Activated naive CD8-positive, alpha-beta T cell treated with anti-CD3 and anti-CD28 coated beads, Interleukin-2, amount 50 U/mL, for 24 hours (primary cell): Measurements from ENCODE around the gene RNASEH2B.

Experiments used
- ATAC-seq: fragments of 150-1000 bp; cut with Tn5 transposase; one replicate; pipeline ENCODE4 v1.10.0; 2021
- DNase-seq: peaks from one replicate; pipeline ENCODE4 v3.0.0; 2021
- H3K27ac Mint-ChIP-seq: one replicate; pipeline ENCODE4 v1.8.0; 2021; ENCODE audit warnings: mild to moderate bottlenecking, mixed read lengths
- H3K27me3 Mint-ChIP-seq: one replicate; pipeline ENCODE4 v1.8.0; 2021; ENCODE audit warnings: mixed read lengths
- H3K36me3 Mint-ChIP-seq: one replicate; pipeline ENCODE4 v1.8.0; 2021; ENCODE audit warnings: low read depth, mixed read lengths
- H3K4me1 Mint-ChIP-seq: one replicate; pipeline ENCODE4 v1.8.0; 2021; ENCODE audit warnings: mixed read lengths
- H3K4me3 Mint-ChIP-seq: one replicate; pipeline ENCODE4 v1.8.0; 2021; ENCODE audit warnings: mild to moderate bottlenecking, moderate library complexity, mixed read lengths
- H3K9me3 Mint-ChIP-seq: one replicate; pipeline ENCODE4 v1.8.0; 2021; ENCODE audit warnings: mixed read lengths

The RNASEH2B gene, protein sequence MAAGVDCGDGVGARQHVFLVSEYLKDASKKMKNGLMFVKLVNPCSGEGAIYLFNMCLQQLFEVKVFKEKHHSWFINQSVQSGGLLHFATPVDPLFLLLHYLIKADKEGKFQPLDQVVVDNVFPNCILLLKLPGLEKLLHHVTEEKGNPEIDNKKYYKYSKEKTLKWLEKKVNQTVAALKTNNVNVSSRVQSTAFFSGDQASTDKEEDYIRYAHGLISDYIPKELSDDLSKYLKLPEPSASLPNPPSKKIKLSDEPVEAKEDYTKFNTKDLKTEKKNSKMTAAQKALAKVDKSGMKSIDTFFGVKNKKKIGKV

DNA sequence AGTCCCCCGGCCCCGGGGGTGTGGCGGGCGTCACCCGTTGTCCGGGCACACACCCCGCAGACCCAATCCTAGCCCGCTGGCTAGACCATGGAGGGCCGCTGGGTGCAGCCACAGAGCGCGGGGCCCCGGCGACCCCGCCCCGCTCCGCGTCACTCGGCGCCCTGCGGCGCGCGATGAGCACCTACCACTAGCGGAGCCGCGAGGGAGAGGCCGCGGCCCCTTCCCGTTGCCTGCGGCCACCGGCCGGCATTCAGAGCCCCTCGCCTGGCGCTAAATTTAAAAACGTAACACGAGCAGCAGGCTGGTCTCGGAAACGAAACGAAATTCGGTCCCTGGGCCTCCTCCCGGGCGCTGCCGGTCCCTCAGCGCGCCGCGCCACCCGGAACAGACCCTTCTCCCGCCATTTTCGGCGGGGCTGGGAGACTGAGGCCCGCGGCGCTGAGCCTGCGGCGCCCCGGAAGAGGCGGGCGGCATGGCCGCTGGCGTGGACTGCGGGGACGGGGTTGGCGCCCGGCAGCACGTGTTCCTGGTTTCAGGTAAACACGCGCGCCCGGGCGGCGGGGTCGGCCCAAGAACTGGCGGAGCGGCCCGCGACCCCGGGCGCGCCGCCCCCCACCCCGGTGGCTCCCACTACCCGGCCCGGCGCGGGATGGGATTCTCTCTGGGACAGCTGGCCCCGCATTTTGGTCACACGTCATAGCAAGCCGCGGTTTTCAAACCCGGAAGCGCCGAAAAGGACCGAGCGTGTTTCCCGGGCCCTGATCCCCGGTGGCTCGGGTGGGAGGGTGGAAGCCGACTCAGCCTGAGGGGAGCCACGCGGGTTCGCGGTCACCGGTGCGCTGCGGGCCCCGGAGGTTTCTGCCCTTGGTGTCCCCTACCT lies at the start of gene RNASEH2B:
Gene RNASEH2B, plus strand, starts transcription at position 187 of the 880 bp plus-strand sequence. Its CDS starts 286 bp downstream, at position 473.
- no peaks in the 10 kb centered on the region for H3K9me3 Mint-ChIP-seq
- peaks cover 43% of the 10 kb centered on the region for H3K4me1 Mint-ChIP-seq

DNA sequence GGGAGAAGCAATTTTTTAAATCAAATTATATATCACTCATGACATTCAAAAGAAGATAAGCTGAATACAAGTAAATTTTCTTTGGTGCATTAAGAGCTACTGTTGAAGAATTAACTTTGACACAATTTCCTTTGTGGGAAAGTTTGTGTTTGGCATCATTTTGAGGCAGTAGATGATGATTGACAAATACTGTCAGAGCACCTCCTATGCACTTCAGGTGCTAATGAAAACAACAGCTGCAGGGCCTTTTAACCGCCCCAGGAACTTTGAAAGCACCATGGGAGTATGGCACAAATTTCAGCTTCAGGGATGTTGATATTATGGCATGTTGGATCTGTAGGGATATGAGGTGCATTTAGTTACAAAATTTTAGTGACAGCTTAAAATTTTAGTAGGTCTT lies 45.1 kb upstream of the RNASEH2B start:
- no peaks in the 10 kb centered on the region for H3K36me3 Mint-ChIP-seq
- no peaks in the 10 kb centered on the region for H3K4me1 Mint-ChIP-seq
- no peak for DNase-seq
- H3K27ac Mint-ChIP-seq: no peak overlapping the region
- ATAC-seq: no peak
- H3K9me3 Mint-ChIP-seq: no peaks in the 10 kb centered on the region
- no peaks in the 10 kb centered on the region for H3K27me3 Mint-ChIP-seq
- no peak overlapping the region for H3K4me3 Mint-ChIP-seq

More for the DNA sequence above, at the start of gene RNASEH2B:
- Mint-ChIP-seq H3K36me3 (peaks cover 2% of the 10 kb centered on the region), H3K27ac (peak within 1 kb of the TSS; percentile 88), H3K4me3 (peak within 1 kb of the TSS; percentile 87), H3K27me3 (no peaks in the 10 kb centered on the region)
- peak; percentile 84 for ATAC-seq
- DNase-seq: peak; percentile 78

DNA sequence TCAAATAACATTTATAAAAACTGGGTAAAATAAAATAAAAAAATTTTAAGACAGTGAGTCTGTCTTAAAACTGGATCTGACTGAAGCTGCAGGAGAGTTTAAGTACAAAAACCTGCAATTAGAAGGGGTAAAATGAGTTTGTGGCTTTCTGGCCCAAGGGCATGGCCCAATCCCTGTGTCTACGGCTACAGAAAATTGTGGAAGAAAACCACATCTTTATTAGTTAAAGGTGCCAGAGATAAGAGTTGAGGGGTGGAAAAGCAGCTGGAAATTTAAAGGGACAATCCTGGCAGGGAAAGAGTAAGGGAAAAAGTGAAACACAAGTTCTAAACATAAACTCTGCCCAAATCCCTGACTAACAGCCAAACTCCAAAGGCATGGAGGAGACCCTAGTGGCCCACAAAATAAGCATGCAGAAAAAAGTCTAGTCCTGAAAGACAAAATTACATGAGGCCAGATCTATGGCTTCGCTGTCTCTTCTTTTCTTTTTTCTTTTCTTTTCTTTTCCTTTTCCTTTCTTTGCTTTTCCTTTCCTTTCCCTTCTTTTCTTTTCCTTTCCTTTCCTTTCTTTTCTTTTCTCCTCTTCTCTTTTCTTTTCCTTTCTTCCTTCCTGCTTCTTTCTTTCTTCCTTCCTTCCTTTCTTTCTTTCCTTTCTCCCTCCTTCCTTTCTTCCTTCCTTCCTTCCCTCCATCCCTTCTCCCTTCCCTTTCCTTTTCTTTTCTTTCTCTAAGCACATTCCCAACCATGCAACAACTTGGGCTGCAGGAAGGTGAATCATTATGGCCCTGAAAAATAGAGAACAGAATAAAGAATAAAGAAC lies 42.6 kb upstream of the RNASEH2B start:
- no peak overlapping the region for H3K4me3 Mint-ChIP-seq
- H3K27ac Mint-ChIP-seq: no peak overlapping the region
- no peaks in the 10 kb centered on the region for H3K36me3 Mint-ChIP-seq
- ATAC-seq (no peak), DNase-seq (no peak)
- H3K27me3 Mint-ChIP-seq: no peaks in the 10 kb centered on the region
- no peaks in the 10 kb centered on the region for H3K9me3 Mint-ChIP-seq
- no peaks in the 10 kb centered on the region for H3K4me1 Mint-ChIP-seq

DNA sequence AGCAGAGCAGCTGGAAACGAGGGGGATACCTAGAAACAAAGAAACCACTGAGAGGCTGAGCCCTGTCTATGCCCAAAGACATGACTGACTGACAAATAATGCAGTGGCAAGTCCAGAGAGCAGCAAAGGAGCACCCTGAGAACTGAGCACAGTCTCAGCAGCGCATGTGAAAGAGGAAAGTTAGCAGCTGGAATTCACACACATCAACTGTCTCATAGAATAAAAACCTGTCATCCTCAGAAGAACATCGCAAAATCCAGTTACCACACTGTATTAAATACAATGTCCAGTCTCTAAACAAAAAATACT lies 42.0 kb upstream of the RNASEH2B start:
- Mint-ChIP-seq H3K4me1 (no peaks in the 10 kb centered on the region), H3K36me3 (no peaks in the 10 kb centered on the region), H3K9me3 (no peaks in the 10 kb centered on the region), H3K4me3 (no peak overlapping the region), H3K27me3 (no peaks in the 10 kb centered on the region), H3K27ac (no peak overlapping the region)
- ATAC-seq (no peak), DNase-seq (no peak)

DNA sequence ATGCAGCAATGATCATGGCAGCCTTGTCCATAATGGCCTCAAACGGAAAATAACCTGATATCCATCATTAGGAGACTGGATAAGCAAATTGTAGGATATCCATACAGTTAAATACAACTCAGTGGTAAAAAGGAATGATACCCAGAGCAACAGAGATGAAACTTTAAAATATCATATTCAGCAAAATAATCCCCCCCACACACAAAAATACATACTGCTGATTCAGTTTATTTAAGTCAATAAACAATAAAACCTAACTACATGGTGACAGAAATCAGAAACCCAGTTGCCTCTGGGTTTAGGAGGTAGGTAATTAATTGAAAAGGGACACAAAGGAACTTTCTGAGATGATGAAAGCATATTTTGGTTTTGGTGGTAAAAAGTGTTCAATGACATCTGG lies 38.2 kb upstream of the RNASEH2B start:
- no peak overlapping the region for H3K27ac Mint-ChIP-seq
- H3K9me3 Mint-ChIP-seq: no peaks in the 10 kb centered on the region
- H3K27me3 Mint-ChIP-seq: no peaks in the 10 kb centered on the region
- no peaks in the 10 kb centered on the region for H3K4me1 Mint-ChIP-seq
- H3K36me3 Mint-ChIP-seq: no peaks in the 10 kb centered on the region
- no peak overlapping the region for H3K4me3 Mint-ChIP-seq
- no peak for ATAC-seq
- no peak for DNase-seq

DNA sequence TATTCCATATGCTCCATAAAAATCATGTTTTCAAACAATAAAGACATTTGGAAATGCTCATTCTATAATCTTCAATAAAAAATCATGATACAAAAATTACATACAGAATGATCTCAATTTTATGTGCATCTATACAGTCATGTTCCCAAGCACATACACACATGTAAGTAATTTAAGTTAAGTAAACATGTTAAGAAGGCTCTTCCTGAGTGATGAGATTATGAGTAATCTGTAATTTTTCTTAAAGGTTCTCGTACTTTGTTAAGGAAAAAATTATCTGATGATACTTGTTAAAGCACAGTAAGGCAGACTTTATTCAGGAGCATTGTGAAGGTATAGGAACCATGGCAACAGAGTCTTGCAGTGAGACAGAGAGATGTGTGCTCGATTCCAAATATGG lies 36.1 kb upstream of the RNASEH2B start:
- ATAC-seq: no peak
- DNase-seq: no peak
- no peak overlapping the region for H3K4me3 Mint-ChIP-seq
- no peaks in the 10 kb centered on the region for H3K4me1 Mint-ChIP-seq
- H3K36me3 Mint-ChIP-seq: no peaks in the 10 kb centered on the region
- no peaks in the 10 kb centered on the region for H3K9me3 Mint-ChIP-seq
- H3K27ac Mint-ChIP-seq: no peak overlapping the region
- H3K27me3 Mint-ChIP-seq: no peaks in the 10 kb centered on the region

DNA sequence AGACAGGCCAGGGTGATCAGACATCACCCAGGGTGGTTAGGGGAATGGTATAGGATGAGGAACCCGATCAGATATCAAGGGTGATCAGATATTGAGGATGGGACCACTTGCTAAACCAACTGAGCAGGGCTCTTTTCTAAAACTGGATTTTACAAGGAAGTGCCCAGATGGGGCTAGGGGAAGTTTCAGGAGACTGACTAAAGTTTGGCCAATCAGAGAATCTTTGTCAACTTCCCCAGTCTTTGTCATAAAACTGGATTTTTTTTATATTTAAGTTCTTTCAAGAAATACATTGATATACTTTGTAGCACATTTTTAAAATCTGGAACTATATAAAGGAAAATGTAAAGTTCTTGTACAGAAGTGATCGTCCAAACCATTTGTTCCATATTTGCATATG lies 35.6 kb upstream of the RNASEH2B start:
- ATAC-seq (no peak), DNase-seq (no peak)
- H3K4me3 Mint-ChIP-seq: no peak overlapping the region
- H3K27ac Mint-ChIP-seq: no peak overlapping the region
- no peaks in the 10 kb centered on the region for H3K27me3 Mint-ChIP-seq
- no peaks in the 10 kb centered on the region for H3K36me3 Mint-ChIP-seq
- H3K9me3 Mint-ChIP-seq: no peaks in the 10 kb centered on the region
- H3K4me1 Mint-ChIP-seq: no peaks in the 10 kb centered on the region

DNA sequence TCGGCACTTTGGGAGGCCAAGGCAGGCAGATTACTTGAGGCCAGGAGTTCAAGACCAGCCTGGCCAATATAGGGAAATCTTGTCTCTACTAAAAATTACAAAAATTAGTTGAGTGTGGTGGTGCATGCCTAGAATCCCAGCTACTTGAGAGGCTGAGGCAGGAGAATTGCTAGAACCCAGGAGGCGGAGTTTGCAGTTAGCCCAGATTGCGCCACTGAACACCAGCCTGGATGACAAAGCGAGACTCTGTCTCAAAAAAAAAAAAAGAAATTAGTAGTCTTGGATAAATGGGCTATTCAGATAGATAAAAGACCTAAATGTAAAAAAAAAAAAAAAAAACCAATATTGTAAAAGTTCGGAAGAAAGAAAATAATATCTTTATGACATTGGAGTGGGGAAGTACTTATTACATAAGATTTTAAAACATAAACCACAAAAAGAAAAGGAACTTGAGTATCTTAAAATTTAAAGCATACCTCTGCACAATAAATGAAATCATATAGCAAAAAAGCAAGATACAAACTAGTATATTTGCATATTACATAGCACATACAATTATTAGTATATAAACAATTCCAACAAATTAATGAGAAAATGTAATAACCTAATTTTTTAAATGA lies 26.7 kb upstream of the RNASEH2B start:
- H3K4me1 Mint-ChIP-seq: peaks cover 3% of the 10 kb centered on the region

DNA sequence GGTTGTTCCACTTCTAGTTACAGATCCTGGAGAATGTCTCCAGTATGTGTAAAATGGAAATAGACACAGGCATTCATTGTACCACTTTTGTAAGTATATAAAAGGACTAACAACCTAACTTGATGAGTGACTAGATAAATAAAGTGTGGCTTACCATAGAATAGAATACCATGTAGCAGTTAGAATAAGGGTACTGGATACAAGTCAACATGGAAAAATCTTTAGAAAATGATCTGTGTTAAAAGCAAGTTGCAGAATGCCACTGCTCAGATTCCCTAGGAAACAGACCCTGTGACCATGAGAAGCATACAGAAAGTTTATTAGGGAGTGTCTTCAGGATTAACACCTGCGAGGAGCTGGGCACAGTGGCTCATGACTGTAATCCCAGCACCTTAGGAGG lies 25.9 kb upstream of the RNASEH2B start:
- Mint-ChIP-seq H3K27ac (no peak overlapping the region), H3K27me3 (no peaks in the 10 kb centered on the region), H3K4me1 (peaks cover 3% of the 10 kb centered on the region), H3K9me3 (no peaks in the 10 kb centered on the region), H3K4me3 (no peak overlapping the region), H3K36me3 (no peaks in the 10 kb centered on the region)
- ATAC-seq (no peak), DNase-seq (no peak)

More for the DNA sequence above, 26.7 kb upstream of the RNASEH2B start:
- no peaks in the 10 kb centered on the region for H3K27me3 Mint-ChIP-seq
- no peaks in the 10 kb centered on the region for H3K36me3 Mint-ChIP-seq
- no peak overlapping the region for H3K27ac Mint-ChIP-seq
- ATAC-seq: no peak
- no peak for DNase-seq
- no peak overlapping the region for H3K4me3 Mint-ChIP-seq
- no peaks in the 10 kb centered on the region for H3K9me3 Mint-ChIP-seq

DNA sequence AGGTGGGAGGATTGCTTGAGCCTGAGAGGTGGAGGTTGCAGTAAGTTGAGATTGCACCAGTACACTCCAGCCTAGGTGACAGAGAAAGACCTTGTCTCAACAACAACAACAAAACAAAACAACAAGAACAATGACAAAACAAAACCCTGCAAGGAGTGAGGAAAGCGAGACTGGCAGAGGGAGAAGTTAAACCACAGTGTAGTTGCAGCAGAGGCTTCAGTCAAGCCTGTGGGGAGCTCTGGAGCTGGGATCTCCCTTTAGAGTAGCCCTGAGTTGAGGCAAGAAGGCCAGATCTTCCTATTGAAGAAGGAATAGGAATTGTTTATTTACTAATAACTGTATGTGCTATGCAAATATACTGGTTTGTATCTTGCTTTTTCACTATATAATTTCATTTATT lies 25.3 kb upstream of the RNASEH2B start:
- no peaks in the 10 kb centered on the region for H3K9me3 Mint-ChIP-seq
- no peak for DNase-seq
- no peak for ATAC-seq
- H3K27me3 Mint-ChIP-seq: no peaks in the 10 kb centered on the region
- H3K4me3 Mint-ChIP-seq: no peak overlapping the region
- H3K4me1 Mint-ChIP-seq: peaks cover 3% of the 10 kb centered on the region
- H3K36me3 Mint-ChIP-seq: no peaks in the 10 kb centered on the region
- H3K27ac Mint-ChIP-seq: no peak overlapping the region

DNA sequence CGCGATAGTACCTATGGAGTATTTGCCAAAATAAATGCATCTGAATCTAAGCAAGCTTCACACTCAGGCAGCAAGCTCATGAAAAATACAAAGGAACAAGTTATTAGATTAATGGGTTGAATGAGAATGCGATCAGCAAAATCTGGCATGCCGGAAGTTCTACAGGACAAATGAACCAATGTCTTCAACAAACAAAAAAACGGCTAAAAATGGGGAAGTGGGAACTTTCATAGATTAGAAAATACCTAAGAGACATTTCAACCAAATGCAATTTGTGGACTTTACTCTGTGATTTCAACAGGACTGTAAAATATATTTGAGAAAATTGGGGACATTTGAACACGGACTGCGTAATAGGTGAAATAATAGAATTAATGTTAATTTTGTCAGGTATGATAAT lies 22.4 kb upstream of the RNASEH2B start:
- Mint-ChIP-seq H3K4me1 (peaks cover 20% of the 10 kb centered on the region), H3K27me3 (no peaks in the 10 kb centered on the region), H3K36me3 (no peaks in the 10 kb centered on the region), H3K9me3 (no peaks in the 10 kb centered on the region), H3K27ac (no peak overlapping the region), H3K4me3 (no peak overlapping the region)
- no peak for DNase-seq
- no peak for ATAC-seq

DNA sequence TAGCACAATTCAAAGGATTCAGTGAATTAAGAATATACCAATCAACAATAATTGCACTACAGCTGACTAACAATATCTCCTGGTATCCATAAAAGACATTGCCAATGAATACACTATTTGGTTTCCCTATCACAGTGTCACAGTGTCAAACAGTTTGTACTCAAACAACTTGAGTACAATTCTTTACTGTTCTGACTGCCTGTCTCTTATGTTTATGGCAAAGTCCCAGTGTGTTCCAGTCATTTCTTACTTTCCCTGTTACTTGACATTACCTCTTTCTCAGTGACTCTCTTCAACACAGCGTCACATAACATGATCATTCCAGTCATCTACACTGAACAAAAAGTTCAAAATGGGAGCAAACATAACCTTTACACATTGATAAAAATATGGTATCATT lies 21.2 kb upstream of the RNASEH2B start:
- Mint-ChIP-seq H3K27me3 (no peaks in the 10 kb centered on the region), H3K36me3 (no peaks in the 10 kb centered on the region), H3K4me1 (peaks cover 30% of the 10 kb centered on the region), H3K9me3 (no peaks in the 10 kb centered on the region), H3K4me3 (no peak overlapping the region), H3K27ac (no peak overlapping the region)
- ATAC-seq: no peak
- DNase-seq: no peak

DNA sequence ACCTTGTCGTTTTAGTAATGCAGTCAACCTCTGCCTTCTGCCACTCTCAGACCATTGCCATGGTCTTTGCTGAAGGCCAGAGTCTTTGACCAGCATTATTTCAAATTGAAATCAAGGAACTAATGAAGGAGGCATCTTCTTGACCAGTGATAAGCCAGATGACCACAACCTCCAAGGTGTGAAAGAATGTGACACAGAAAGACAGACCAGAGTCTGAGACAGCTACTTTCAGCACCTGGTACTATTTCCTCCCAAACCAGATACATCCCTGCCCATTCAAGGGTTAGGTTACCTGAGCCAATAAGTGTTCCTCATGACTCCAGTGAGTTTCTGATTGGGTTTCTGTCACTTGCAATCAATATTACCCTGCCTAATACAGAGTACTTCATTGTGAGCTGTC lies 20.3 kb upstream of the RNASEH2B start:
- Mint-ChIP-seq H3K4me1 (peaks cover 40% of the 10 kb centered on the region), H3K4me3 (no peak overlapping the region), H3K27me3 (no peaks in the 10 kb centered on the region), H3K27ac (no peak overlapping the region), H3K36me3 (no peaks in the 10 kb centered on the region), H3K9me3 (no peaks in the 10 kb centered on the region)
- DNase-seq: no peak
- ATAC-seq: no peak

DNA sequence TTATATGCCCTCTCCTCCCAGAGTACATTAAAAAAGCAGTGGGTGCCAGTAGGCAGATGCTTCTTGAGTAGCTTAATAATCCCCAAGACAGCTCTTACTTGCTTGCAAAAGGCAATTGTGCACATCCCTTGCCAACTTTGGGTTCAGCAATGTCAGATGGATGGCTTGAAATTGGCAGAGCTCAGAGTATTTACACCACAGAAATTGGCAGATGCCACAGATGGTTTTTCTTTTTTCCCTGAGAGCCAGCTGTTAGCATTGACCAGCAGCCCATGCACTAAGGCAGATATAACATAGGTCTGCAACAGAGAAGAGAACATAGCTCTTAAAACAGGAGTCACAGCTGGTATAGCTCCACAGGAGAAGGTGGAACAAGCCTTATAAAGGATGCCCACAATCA lies 18.4 kb upstream of the RNASEH2B start:
- DNase-seq (no peak), ATAC-seq (no peak)
- Mint-ChIP-seq H3K36me3 (no peaks in the 10 kb centered on the region), H3K27me3 (no peaks in the 10 kb centered on the region), H3K4me1 (peaks cover 46% of the 10 kb centered on the region), H3K9me3 (peaks cover 5% of the 10 kb centered on the region), H3K27ac (no peak overlapping the region), H3K4me3 (no peak overlapping the region)
